ENCODE data around the gene B4GALNT3.

The B4GALNT3 gene

DNA sequence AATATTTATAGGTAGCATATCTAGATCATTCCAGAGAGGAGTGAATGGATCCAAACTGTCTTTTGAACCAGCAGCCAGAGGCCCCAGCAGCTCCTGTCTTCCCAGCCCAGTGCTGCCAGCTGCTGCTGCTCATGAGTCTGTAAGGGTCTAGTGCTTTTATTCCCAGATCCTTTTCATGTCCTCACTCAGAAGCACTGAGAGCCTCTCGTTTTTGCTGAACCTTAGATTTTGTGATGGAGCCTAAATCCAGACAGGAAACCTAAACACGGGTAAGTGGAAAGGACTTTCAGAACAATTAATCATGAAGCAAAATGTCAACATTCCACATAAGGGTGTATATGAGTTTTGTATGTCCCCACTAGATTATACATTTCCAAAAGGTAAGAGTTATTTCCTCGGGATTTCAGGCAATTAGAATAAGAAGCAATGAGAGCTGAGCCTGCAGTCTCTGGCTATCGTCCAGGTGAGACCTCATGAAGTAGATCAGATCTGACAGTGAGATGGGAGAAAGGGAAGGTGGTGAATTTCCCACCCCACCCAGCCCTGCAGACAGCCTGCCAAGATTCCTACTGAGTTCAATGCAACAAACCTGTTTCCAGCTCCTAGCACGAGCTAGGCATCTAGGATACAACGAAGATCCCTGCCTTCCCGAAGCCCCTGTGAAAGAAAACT is 119.1 kb downstream of the B4GALNT3 start:
- DNase-seq = no peak

DNA sequence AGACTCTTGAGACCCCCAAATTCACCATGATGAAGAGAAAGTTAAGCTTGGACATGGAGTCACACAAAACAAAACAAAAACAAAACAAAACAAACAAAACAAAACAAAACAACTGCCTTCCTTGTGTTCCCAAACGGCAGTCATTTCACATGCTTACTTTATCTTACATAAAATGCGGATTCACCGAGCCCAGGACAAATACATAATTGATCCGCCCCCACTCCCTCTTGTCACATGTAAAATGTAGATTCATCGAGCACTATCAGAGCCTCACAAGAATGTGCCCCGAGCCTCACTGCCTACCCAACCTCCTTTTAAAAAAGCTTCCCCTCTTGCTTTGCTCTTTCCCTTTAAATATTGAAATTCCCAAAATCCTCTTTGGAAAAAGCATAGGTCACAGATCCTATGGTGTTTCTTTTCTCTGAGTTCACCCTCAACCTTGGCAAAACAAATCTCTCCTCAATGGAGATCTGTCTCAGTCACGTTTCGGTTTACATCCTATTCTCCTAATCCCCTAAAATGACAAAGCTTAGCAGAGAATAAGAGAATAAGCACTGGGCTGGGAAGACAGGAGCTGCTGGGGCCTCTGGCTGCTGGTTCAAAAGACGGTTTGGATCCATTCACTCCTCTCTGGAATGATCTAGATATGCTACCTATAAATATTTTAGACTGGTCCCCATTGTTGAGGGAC is 119.8 kb downstream of the B4GALNT3 start:
- DNase-seq = no peak

DNA sequence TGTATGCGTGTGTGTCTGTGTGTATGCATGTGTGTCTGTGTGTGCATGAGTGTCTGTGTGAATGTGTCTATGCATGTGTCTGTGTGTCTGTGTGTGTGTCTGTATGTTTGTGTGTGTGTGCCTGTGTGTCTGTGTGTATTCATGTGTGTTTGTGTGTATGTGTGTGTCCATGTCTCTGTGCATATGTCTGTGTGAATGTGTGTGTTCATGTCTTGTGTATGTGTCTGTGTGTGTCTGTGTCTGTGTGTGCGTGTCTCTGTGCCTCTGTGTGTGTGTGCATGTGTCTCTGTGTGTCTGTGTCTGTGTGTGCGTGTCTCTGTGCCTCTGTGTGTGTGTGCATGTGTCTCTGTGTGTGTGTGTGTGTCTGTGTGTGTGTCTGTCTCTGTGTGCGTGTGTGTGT is 121.1 kb downstream of the B4GALNT3 start:
- DNase-seq = no peak

DNA sequence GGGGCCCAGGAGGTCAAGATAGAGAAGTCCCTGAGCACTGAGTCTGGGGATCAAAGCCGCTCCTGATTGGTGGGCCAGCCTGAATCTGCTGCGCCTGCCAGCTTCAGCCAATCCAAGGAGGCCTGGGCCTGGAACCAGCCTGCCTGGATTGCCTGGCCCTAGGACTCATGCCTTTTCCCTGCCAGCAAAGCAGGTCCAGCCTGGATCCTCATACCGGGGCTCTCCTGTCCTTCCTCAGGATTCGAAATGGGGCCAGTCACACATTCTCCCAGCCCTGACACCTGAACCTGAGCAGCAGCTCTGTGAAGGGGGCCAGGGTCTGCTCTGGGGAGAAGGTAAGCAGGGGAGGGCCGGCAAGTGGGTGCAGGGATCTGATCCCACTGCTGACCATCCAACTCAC is 121.6 kb downstream of the B4GALNT3 start:
- no peak for DNase-seq

DNA sequence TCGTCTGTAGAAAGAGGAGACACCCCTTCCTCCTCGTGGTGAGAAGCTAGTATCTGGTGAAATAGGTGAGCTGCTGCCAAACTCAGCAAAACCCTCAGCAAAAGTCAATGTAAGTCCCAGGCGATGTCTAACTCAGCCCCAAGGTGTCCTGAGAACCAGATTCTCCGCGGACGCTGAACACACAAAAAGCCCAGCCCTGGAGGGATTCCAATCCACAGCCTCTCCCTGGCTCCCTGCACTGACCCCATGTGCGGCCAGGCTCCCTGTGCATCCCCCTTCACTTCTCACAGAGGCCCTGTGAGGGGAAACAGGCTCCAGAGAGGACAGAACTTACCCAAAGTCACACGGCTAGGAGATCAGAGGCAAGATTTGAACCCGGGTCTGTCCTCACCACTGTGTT is 122.0 kb downstream of the B4GALNT3 start:
- no peak for DNase-seq

DNA sequence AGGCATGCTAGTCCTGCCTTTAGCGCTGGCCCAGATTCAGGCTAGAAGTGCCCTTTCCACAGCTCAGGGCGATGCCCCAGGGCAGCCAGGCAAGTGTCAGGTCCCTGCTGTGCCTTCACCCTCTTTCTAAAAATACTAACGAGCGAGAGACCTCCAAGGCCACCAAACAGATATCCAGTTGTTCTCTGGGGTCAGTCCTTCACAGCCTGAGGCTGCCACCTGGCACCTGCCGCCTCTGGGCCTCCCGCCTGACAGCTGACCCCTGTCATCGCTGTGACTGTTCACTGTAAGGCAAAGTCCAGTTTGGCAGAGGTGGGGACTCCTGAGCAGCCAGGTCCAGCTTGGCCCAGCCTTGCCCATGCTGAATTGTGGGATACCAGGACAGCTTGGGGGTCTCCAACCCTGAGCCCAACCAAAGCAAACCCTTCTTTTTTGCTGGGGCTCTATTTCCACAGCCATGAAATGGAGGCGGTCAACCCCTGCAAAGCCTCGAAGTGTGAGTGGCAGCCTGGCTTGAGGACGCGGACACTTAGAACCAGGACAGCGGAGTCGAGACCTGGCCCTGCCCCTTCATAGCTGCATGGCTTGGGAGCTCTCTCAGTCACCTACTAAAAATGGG is 123.6 kb downstream of the B4GALNT3 start:
- no peak for DNase-seq

DNA sequence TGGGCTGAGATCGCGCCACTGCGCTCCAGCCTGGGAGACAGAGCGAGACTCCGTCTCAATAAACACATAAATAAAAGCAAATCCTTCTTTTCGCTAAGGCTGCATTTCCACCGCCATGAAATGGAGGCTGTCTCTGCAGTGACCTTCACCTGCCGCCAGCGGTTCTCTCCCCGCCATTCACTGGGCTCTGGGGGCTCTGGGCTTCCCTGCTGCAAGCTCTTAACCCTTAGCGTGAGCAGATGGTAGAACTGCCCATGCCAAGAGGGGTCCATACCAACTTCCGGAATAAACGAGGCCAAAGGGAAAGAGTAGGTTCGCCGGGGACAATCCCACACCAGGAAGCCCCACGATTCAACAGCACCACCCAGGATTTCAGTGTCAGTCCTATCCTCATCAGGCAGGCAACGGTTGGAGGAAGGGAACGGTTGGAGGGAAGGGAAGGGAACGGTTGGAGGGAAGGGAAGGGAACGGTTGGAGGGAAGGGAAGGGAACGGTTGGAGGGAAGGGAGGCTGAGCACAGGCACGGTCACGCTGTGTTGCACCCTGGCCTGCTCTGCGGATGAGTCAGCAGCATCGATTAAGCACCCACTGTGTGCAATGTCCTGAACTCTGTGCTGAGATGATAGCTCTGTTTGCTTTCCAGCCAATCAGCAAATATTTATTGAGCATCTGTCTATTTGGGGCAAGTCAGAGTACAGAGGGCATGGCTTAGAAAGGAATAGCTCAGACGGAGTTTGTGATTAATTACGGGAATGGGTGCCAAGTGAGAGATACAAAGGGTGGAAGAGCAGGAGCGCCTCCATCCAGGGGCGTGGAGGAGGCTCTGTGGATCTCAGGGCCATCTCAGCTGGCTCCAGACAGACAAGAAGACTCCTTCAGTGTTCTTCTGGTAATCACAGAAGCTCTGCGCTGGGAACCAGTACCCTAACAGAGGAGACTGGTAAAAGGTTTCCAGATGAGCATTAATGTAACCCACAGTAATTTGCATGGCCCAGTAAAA is 125.6 kb downstream of the B4GALNT3 start:
- DNase-seq = no peak

DNA sequence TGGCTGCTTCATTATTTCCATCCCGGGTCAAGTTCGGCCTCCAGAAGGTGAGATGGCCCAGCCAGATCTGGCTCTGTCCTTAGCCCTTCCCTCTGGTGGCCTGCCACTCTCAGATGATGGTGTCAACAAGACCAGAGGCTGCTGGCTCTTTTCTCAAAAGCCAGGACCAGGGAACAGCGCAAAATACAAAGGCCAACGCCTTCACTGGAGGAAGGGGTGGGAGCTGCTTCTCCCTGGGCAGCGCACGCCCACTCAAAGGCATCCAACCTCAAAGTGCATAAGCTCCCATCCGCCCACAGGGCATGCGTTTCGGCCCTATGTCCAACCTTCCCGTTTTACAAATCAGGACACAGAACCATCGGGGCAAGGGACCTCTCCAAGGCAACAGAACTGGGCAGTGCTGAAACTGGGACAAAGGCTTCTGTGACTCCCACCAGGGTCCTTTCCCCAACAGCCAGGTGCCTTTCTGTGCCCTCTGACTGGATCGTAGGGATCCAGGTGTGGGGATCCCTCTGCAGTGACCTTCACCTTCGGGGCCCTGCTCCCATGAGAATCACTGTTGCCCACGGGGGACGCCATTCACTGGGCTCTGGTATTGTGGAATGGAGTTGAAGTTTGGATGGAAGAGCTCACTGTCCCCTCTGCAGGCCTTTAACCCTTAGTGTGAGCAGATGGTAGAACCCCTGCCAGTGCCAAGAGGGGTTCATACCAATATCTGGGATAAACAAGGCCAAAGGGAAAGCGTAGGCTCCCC is 126.8 kb downstream of the B4GALNT3 start:
- DNase-seq = no peak

DNA sequence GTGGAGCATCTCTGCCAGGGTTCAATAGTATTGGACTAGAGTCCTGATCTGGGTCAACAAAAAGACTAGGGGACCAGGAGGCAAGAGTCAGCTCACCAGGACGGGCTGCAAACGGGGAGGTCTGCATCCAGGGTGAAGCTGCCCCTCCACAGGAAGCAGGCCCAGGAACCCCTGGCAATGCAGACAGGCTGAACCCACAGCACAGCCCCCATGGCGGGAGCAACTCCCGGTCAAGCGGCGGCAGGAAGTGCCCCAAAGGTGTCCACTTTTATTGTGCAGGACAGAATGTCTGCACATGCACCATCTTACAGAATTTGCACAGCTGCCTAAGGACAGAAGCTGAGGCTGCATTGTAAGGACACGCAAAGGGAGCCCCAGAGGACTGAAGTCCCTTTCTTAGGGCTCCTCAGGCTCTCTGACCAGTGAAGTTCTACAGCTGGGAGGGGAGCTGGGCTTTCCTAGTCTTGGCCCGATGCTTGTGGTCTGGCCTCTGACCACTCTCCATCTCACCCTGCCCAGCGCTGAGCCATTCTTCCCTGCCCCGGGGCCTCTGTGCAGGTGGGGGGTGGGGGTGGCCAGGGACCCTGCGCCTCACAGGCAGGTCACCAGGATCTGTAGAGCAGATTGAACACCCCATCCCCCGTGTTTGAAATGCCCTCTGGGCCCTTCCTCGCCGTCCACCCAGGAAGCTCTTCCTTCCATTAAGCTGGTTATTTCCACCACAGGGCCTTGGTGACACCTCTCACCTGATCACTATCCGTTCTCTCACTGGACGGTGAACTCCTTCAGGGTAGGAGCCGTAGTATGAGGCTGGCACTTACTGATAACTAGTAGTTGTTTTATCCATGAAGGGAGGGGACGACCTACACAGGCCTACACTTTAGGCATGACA is 127.6 kb downstream of the B4GALNT3 start:
- DNase-seq = no peak

DNA sequence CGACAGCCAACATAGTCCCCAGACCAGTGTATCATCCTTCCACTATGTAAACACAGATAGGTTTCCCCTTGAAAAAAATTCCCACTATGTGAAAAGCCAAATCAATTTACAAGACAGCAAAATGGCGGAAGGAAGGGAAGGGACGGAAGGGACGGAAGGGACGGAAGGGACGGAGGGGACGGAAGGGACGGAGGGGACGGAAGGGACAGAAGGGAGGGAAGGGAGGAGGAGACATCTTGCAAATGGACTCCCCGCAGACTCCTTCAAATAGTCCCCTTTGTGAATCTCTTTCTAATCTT is 128.2 kb downstream of the B4GALNT3 start:
- no peak for DNase-seq

DNA sequence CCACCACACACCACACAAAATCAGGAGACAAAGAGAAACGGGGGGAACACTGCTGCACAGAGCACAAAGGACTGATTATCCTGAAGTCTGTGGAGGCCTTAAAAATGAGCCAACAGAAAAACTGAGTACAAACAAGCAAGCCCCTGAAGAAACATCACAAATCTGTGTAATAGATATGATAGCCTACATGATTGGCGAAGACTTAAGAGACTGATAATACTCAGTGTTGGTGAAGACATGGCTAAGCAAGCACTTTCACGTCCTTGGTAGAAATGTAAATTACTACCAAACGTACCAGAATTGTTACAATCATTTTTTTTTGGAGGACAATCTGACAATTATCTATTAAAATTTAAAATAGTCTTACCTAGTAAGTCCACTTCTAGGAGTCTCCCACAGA is 128.9 kb downstream of the B4GALNT3 start:
- DNase-seq = no peak

DNA sequence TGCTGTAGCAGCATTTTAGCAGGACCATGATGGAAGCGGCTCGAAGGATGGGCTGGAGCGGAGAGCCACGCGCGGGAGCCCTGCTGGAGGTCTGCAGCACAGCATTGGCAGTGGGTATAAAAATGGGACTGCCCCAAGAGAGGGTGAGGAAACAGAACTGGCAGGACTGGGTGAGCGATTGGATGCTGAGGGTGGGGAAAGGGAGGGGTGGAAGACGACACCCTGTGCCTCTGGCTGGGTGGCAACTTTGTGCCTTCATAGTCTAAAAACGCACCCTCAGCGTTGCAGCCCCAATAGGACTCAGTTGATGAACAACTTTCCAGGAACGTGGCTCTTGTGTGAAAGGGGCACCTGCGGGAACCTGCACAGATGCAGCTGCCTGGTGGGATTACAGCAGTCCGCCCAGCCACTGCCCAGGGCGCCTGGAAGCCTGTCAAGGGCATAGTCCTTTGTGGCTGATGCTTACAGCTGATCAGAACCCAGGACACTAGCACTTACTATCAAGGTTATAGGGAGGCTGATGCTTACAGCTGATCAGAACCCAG is 130.5 kb downstream of the B4GALNT3 start:
- no peak for DNase-seq

DNA sequence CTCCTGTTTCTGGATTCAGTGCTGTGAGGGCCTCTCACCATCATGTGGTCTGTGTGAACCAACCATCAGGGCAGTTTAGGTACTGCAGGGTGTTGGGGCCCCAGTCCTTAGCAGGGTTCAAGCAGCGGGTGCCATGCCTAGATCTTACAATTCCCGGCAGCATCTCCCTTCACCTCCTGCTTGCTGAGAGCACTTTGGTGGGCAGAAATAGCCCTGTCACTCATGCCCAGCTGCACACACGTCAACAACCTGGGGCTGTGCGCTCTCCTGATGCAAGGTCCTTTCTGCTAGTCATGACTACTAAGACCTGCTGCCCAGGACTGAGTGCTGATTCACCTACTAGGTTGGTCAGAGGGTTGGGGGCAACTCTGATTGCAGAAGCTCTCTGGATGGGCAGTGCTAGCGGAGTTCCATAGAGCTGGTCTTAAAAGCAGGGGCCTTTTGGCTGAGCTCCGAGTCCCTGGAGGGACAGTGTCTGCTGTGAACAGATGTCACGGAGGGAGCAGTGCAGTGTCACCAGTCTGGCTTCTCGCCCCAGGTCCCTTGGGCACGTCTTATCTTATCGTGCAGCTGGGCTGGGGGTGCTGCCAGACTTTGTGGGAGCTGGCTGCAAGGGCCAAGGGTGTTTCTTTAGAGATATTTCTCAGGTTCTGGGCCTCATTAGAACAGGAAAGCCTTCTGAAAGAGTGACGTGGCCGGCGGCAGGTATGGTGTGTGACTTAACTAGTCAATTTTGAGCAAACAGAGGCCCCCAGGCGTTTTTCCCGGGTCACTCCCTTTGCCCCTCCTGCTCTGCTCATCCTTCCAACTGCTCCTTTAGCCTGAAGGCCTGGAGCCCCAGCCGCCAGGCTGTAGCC is 131.7 kb downstream of the B4GALNT3 start:
- no peak for DNase-seq

DNA sequence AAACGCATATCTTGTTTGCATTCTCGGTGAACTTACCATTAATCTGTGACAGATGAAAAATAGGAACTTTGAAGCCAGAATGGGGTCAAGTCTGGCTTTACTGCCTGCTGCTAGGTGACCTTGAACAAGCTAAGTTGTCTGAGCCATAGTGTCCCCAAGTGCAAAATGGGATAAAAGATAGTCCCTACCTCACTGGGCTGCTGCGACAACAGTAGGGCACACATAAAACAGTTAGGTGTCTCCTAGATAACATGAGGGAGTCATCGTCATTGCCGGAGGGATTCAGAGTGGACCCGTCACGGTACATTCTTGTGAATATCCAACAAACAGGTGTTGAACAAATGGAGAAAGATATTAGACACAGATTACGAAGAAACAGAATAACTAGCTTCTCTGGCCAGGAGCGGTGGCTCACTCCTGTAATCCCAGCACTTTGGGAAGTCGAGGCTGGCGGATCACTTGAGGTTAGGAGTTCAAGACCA is 132.3 kb downstream of the B4GALNT3 start:
- DNase-seq = no peak

DNA sequence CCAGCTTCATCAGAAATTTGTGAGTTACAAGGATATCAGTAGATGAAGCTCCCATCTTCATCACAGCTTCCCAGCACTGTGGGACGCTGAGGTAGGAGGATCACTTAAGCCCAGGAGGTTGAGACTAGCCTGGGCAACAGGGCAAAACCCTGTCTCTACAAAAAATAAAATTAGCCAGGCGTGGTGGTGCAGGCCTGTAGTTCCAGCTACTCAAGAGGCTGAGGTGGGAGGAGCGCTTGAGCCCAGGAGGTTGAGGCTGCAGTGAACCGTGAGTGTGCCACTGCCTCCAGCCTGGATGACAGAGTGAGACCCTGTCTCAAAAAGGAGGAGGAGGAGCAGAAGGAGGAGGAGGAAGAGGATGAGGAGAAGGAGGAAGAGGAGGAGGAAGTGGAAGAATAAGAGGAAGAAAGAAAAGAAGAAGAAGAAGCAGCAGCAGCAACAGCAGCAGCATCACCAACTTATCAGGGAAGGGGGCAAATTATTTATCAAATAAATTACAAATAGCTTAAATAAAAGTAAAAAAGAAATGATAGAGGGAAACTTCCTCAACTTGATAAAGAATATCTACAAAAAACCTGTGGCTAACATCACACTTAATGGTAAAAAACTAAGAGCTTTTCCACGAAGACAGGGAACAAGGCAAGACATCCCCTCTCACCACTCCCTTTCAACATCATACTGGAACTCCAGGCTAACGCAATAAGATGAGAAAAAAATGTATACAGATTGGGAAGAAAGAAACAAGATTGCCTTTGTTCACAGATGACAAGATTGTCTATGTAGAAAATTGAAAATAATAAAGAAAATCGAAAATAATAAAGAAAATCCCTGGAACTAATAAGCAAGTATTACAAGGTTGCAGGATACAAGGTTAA is 133.9 kb downstream of the B4GALNT3 start:
- no peak for DNase-seq

DNA sequence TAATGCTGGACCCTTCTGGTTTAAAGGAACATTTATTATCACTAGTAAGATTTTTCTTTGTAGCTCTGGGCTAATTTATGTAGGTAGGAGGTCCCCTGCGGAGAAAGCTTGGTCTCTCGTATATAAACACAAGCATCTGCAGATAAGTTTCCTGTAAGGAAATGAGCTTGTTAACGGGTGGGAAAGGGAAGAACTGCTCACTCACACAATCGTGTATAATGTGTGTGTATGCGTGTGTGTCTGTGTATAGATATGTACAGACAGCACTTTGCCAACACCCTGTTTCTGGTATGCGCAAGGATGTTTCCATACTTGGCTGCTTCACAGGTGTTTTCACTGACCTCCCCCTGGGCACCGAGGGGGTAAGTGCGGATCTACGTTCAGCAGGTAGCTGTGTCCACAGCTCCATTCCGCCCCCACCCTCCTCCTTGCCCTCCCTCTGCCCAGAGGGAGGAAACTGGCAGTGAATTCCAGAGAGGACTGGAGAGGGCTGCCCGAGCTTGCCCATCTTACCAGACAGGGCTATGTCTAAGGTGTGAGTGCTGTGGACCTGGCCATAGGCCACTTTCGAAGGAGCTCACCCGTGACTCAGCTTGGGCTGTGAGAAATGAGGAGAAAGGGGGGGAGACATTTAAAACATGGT is 138.3 kb downstream of the B4GALNT3 start:
- DNase-seq = no peak

DNA sequence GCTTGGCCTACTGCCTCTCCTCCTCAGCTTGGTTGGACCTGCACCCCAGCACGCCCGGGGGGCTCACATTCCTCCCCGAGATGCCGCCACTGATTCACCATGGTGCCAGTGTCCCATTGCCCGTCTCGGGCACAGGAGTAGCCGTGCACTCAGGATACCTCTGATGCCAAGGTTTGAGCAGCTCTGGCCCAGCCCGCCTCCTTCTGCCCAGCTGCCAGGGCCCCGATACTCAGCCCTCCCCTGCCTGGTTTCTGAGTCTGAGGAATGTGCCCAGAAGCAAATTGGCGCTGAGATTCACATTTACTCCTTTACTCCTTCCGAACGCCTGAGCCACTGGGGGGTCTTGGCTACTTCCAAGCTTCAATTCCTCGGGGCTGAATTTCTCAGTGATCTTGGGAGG is 140.0 kb downstream of the B4GALNT3 start:
- DNase-seq = no peak

DNA sequence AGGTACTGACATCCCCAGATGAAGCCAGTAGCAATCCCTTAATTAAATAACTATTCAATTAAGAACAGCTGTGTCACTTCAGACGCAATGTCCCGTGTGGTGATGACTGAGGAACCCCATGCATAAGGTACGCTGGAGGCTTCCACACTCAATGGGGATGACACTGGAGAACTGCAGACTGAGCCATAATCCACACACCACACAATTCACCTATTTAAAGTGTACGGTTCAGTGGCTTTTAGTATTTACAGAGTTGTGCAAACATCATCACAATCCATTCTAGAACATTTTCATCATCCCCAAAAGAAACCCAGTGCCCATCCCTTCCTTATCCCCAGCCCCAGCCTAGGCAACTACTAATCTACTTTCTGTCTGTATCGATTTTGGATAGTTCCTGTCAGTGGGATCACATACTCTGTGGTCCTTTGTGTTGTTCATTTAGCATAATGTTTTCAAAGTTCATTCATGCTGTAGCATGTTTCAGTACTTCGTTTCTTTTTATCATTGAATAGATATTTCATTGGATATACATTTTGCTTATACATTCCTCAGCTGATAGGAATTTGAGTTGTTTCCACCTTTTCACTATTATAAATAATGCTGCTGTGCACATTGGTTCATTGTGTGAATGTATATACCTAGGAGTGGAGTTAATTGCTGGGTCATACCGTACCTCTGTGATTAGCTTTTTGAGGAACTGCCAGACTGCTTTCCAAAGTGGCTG is 142.4 kb downstream of the B4GALNT3 start:
- DNase-seq = no peak
